ENCODE measurements around the gene TEX52. TPM values are rescaled to one million over a fixed set of nuclear protein-coding genes. Genes with fewer than 3 reads are reported as not detected.

Gene TEX52
- total RNA-seq (not detected), polyA plus RNA-seq (not detected)
- long read RNA-seq, donor 1: 0 reads
- long read RNA-seq, donor 2: 0 reads
- long read RNA-seq, donor 3: 0 reads

- Histone ChIP-seq H3K9me3 (no peaks in the 10 kb centered on the region), H3K4me1 (peaks cover 0 to 5% (median 0%) of the 10 kb centered on the region in 9 donors), H3K27me3 (no peaks in the 10 kb centered on the region), H3K36me3 (peaks cover 0 to 44% (median 0%) of the 10 kb centered on the region in 9 donors), H3K4me3 (no peak within 1 kb of the TSS), H3K27ac (no peak within 1 kb of the TSS)
- no peak for TF ChIP-seq CTCF (IDR thresholded peaks at IDR 0.05)
- no peak for ATAC-seq
- 87 to 92% methylated on average over 3 of the region's 3 CpGs for WGBS, 2 donors
- intact Hi-C loops (cut with DNase I): loop anchor here in 8 of 10 donors (10.0 kb wide), 2 partner anchors 88 to 178 kb away; no protein-coding TSS in a partner anchor
- DNase-seq: no peak
Measured at GRCh38 chr12:2857021-2857431, at the start of gene TEX52. Gene TEX52, minus strand, starts transcription at chr12:2857039. Its CDS starts 13 bp downstream, at chr12:2857026.

GRCh38 chr12:2904260-2904659, 47.4 kb upstream of the TEX52 start:
- intact Hi-C loops (cut with DNase I): no loop called here
- H3K4me3 ChIP-seq: no peak overlapping the region
- no peaks in the 10 kb centered on the region for H3K27me3 ChIP-seq
- TF ChIP-seq CTCF (IDR thresholded peaks at IDR 0.05): no peak
- no peaks in the 10 kb centered on the region for H3K9me3 ChIP-seq
- peaks cover 0 to 12% (median 9%) of the 10 kb centered on the region in 9 donors for H3K4me1 ChIP-seq
- peaks cover 0 to 3% (median 0%) of the 10 kb centered on the region in 9 donors for H3K36me3 ChIP-seq
- ATAC-seq (no peak), DNase-seq (no peak)
- no peak overlapping the region for H3K27ac ChIP-seq
- WGBS, 2 donors: 96 to 98% methylated on average over 2 of the region's 2 CpGs

GRCh38 chr12:2902272-2902880, 45.5 kb upstream of the TEX52 start:
- peak in 1 of 2 donors; percentile 59 for DNase-seq
- Histone ChIP-seq H3K4me1 (peaks cover 0 to 12% (median 9%) of the 10 kb centered on the region in 9 donors), H3K27ac (peak overlapping the region in 2 of 10 donors; percentile 6), H3K36me3 (peaks cover 0 to 2% (median 0%) of the 10 kb centered on the region in 9 donors), H3K27me3 (no peaks in the 10 kb centered on the region), H3K4me3 (no peak overlapping the region), H3K9me3 (no peaks in the 10 kb centered on the region)
- intact Hi-C loops (cut with DNase I): no loop called here
- no peak for TF ChIP-seq CTCF (IDR thresholded peaks at IDR 0.05)
- peak; percentile 78 to 96 (median 88) for ATAC-seq
- 12 to 20% methylated on average over 4 of the region's 4 CpGs for WGBS, 2 donors

GRCh38 chr12:2900642-2901041, 43.8 kb upstream of the TEX52 start:
- peaks cover 0 to 6% (median 0%) of the 10 kb centered on the region in 9 donors for H3K36me3 ChIP-seq
- 95% methylated on average over 8 of the region's 8 CpGs for WGBS, 2 donors
- intact Hi-C loops (cut with DNase I): no loop called here
- DNase-seq (no peak), ATAC-seq (no peak)
- no peak overlapping the region for H3K27ac ChIP-seq
- H3K9me3 ChIP-seq: no peaks in the 10 kb centered on the region
- peaks cover 0 to 20% (median 11%) of the 10 kb centered on the region in 9 donors for H3K4me1 ChIP-seq
- H3K4me3 ChIP-seq: no peak overlapping the region
- no peaks in the 10 kb centered on the region for H3K27me3 ChIP-seq
- TF ChIP-seq CTCF (IDR thresholded peaks at IDR 0.05): no peak

Data from heart right ventricle (tissue), 16 donors.